HepG2 (cell line): ENCODE measurements around the gene VPS50. TPM values are rescaled to one million over a fixed set of nuclear protein-coding genes. Genes with fewer than 3 reads are reported as not detected.

Source experiments
- ADNP ChIP-seq: sonication (generic); formaldehyde crosslinking; IDR thresholded peaks from 2 replicates; pipeline ENCODE4 v1.4.0; 2020; ENCODE audit warnings: missing genetic modification reagents
- BORCS8-MEF2B ChIP-seq: sonication (generic); formaldehyde crosslinking; IDR thresholded peaks from 2 replicates; pipeline ENCODE4 v1.8.0; 2022; ENCODE audit warnings: mild to moderate bottlenecking, missing genetic modification reagents
- FOXP1 ChIP-seq, 2 experiments: fragments of 450-650 bp in 1 of 2; IDR thresholded peaks; 2 replicates each; pipeline ENCODE4 v1.6.1; 2017 to 2018; ENCODE audit warnings: antibody characterized with exemption in 1 of 2
- HMG20B ChIP-seq: conservative IDR thresholded peaks from 2 replicates; pipeline ENCODE4 v1.6.1; 2016; ENCODE audit warnings: missing genetic modification reagents, missing compliant biosample characterization
- MEF2D ChIP-seq: sonication (generic); formaldehyde crosslinking; IDR thresholded peaks from 2 replicates; pipeline ENCODE4 v1.5.1; 2020; ENCODE audit warnings: mild to moderate bottlenecking, missing genetic modification reagents
- MXD4 ChIP-seq: IDR thresholded peaks from 2 replicates; pipeline ENCODE4 v1.6.1; 2016; ENCODE audit warnings: mild to moderate bottlenecking, missing biosample characterization, missing genetic modification reagents
- NFE2L1 ChIP-seq: sonication (generic); formaldehyde crosslinking; IDR thresholded peaks from 2 replicates; pipeline ENCODE4 v1.4.0; 2020; ENCODE audit warnings: missing genetic modification reagents, mild to moderate bottlenecking, borderline replicate concordance
- NPAS2 ChIP-seq: sonication (generic); formaldehyde crosslinking; IDR thresholded peaks from 2 replicates; pipeline ENCODE4 v1.8.0; 2022; ENCODE audit warnings: mild to moderate bottlenecking, missing genetic modification reagents, borderline replicate concordance
- PHF20 ChIP-seq: sonication (generic); formaldehyde crosslinking; IDR thresholded peaks from 2 replicates; pipeline ENCODE4 v1.5.0; 2020; ENCODE audit warnings: mild to moderate bottlenecking, missing genetic modification reagents
- PLRG1 ChIP-seq: fragments of 450-650 bp; conservative IDR thresholded peaks from 2 replicates; pipeline ENCODE4 v1.6.1; 2016
- RFXANK ChIP-seq: IDR thresholded peaks from 2 replicates; pipeline ENCODE4 v1.6.1; 2016
- SKIL ChIP-seq: sonication (generic); formaldehyde crosslinking; IDR thresholded peaks from 2 replicates; pipeline ENCODE4 v1.8.0; 2022; ENCODE audit warnings: missing genetic modification reagents, mild to moderate bottlenecking, moderate library complexity, borderline replicate concordance
- SNRNP70 ChIP-seq: fragments of 200-400 bp; formaldehyde crosslinking; IDR thresholded peaks from 2 replicates; pipeline ENCODE4 v1.6.1; 2017; ENCODE audit warnings: mild to moderate bottlenecking, low read depth, low read length, moderate library complexity
- SOX5 ChIP-seq: IDR thresholded peaks from 2 replicates; pipeline ENCODE4 v1.6.1; 2016; ENCODE audit warnings: borderline replicate concordance
- YEATS2 ChIP-seq: sonication (generic); formaldehyde crosslinking; IDR thresholded peaks from 2 replicates; pipeline ENCODE4 v1.4.0; 2020; ENCODE audit warnings: missing genetic modification reagents, borderline replicate concordance
- ZNF292 ChIP-seq: sonication (generic); formaldehyde crosslinking; IDR thresholded peaks from 2 replicates; pipeline ENCODE4 v1.8.1; 2022; ENCODE audit warnings: mild to moderate bottlenecking, low read depth, missing genetic modification reagents, borderline replicate concordance
- ZNF496 ChIP-seq: sonication (generic); formaldehyde crosslinking; IDR thresholded peaks from 2 replicates; pipeline ENCODE4 v1.8.1; 2023; ENCODE audit warnings: mild to moderate bottlenecking, moderate library complexity, missing genetic modification reagents; ENCODE audit not compliant: insufficient replicate concordance
- ZNF619 ChIP-seq: sonication (generic); formaldehyde crosslinking; IDR thresholded peaks from 2 replicates; pipeline ENCODE4 v1.4.0; 2020; ENCODE audit warnings: mild to moderate bottlenecking, missing genetic modification reagents
- ZNF740 ChIP-seq: sonication (generic); formaldehyde crosslinking; IDR thresholded peaks from 2 replicates; pipeline ENCODE4 v1.4.0; 2020; ENCODE audit warnings: missing genetic modification reagents
- ZNF883 ChIP-seq: sonication (generic); formaldehyde crosslinking; IDR thresholded peaks from 2 replicates; pipeline ENCODE4 v1.5.1; 2020; ENCODE audit warnings: mild to moderate bottlenecking, missing genetic modification reagents; ENCODE audit errors: not compliant biosample characterization
- polyA plus RNA-seq, 8 experiments: library from polyadenylated mRNA; depleted of rRNA in 3 of 8; stranded (reverse) in 7 of 8; unstranded in 1 of 8; fragments of >200 nt; fragmentation: Illumina TruSeq in 4 of 8; extraction: Trizol in 4 of 8; gene quantifications; 2 replicates each; pipeline versions ENCODE4 v1.2.1 to v1.2.3, GENCODE V29; 2011 to 2016; ENCODE audit warnings: low read depth in 4 of 8, missing spikeins in 1 of 8, mixed read lengths in 1 of 8; ENCODE audit not compliant: insufficient read depth in 1 of 8
- total RNA-seq, 5 experiments: library from RNA; depleted of rRNA; stranded (reverse); fragments of >200 nt; fragmentation: Illumina TruSeq; extraction: Trizol; gene quantifications; 2 replicates each; pipeline ENCODE4 v1.2.3, GENCODE V29; 2016; ENCODE audit warnings: low read depth in 1 of 5
- TF ChIP-seq, protein P1 (sequence below): sonication (generic); formaldehyde crosslinking; IDR thresholded peaks from 2 replicates; pipeline ENCODE4 v1.4.0; 2020; ENCODE audit warnings: missing genetic modification reagents
- TF ChIP-seq, protein P2 (sequence below): sonication (generic); formaldehyde crosslinking; conservative IDR thresholded peaks from 2 replicates; pipeline ENCODE4 v1.8.0; 2022; ENCODE audit warnings: mild to moderate bottlenecking, moderate library complexity, missing genetic modification reagents
- TF ChIP-seq, protein P3 (sequence below): sonication (generic); formaldehyde crosslinking; IDR thresholded peaks from 2 replicates; pipeline ENCODE4 v1.9.0; 2022; ENCODE audit warnings: missing genetic modification reagents, mild to moderate bottlenecking, borderline replicate concordance

VPS50 gene
- total and polyA plus RNA-seq, 2 of the 13 experiments (the other 11 are each of a cell fraction or from before 2014, with no cell fraction given), result 10.3 to 20.4 TPM

GRCh38 chr7:93231799-93232672 lies at the start of gene VPS50 (continued):
- TF ChIP-seq, protein P1, sequence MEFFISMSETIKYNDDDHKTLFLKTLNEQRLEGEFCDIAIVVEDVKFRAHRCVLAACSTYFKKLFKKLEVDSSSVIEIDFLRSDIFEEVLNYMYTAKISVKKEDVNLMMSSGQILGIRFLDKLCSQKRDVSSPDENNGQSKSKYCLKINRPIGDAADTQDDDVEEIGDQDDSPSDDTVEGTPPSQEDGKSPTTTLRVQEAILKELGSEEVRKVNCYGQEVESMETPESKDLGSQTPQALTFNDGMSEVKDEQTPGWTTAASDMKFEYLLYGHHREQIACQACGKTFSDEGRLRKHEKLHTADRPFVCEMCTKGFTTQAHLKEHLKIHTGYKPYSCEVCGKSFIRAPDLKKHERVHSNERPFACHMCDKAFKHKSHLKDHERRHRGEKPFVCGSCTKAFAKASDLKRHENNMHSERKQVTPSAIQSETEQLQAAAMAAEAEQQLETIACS (CRISPR knock-in tag), result no peak
- TF ChIP-seq ZNF740, result no peak
- no peak; the same call in 1 of the 2 replicates for TF ChIP-seq SOX5 (CRISPR knock-in tag)
- no peak for TF ChIP-seq NPAS2 (CRISPR knock-in tag)
- no peak for TF ChIP-seq ZNF619 (CRISPR knock-in tag)
- TF ChIP-seq NFE2L1 (CRISPR knock-in tag), result no peak
- peak; percentile 99 for TF ChIP-seq PHF20 (CRISPR knock-in tag)
- no peak for TF ChIP-seq HMG20B (CRISPR knock-in tag)
- TF ChIP-seq YEATS2, result peak; percentile 78; the same call in 1 of the 2 replicates
- no peak for TF ChIP-seq ADNP (CRISPR knock-in tag)
- peak; percentile 67 for TF ChIP-seq MXD4 (CRISPR knock-in tag)
- no peak for TF ChIP-seq BORCS8-MEF2B (CRISPR knock-in tag)
- TF ChIP-seq, protein P2, sequence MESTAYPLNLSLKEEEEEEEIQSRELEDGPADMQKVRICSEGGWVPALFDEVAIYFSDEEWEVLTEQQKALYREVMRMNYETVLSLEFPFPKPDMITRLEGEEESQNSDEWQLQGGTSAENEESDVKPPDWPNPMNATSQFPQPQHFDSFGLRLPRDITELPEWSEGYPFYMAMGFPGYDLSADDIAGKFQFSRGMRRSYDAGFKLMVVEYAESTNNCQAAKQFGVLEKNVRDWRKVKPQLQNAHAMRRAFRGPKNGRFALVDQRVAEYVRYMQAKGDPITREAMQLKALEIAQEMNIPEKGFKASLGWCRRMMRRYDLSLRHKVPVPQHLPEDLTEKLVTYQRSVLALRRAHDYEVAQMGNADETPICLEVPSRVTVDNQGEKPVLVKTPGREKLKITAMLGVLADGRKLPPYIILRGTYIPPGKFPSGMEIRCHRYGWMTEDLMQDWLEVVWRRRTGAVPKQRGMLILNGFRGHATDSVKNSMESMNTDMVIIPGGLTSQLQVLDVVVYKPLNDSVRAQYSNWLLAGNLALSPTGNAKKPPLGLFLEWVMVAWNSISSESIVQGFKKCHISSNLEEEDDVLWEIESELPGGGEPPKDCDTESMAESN (CRISPR knock-in tag), result no peak
- no peak for TF ChIP-seq MEF2D (CRISPR knock-in tag)
- no peak for TF ChIP-seq ZNF496 (CRISPR knock-in tag)
- TF ChIP-seq, protein P3, sequence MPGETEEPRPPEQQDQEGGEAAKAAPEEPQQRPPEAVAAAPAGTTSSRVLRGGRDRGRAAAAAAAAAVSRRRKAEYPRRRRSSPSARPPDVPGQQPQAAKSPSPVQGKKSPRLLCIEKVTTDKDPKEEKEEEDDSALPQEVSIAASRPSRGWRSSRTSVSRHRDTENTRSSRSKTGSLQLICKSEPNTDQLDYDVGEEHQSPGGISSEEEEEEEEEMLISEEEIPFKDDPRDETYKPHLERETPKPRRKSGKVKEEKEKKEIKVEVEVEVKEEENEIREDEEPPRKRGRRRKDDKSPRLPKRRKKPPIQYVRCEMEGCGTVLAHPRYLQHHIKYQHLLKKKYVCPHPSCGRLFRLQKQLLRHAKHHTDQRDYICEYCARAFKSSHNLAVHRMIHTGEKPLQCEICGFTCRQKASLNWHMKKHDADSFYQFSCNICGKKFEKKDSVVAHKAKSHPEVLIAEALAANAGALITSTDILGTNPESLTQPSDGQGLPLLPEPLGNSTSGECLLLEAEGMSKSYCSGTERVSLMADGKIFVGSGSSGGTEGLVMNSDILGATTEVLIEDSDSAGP (CRISPR knock-in tag), result no peak
- no peak for TF ChIP-seq FOXP1 (IDR thresholded peaks at IDR 0.05)
- no peak for TF ChIP-seq FOXP1 (CRISPR knock-in tag; IDR thresholded peaks at IDR 0.05)
- no peak for TF ChIP-seq RFXANK (CRISPR knock-in tag)
- no peak for TF ChIP-seq PLRG1
- no peak for TF ChIP-seq SNRNP70
- TF ChIP-seq ZNF292 (CRISPR knock-in tag), result 0 out of 2 replicates have a peak, but pooled peaks have one; percentile 30
- TF ChIP-seq ZNF883 (CRISPR knock-in tag), result no peak
- TF ChIP-seq SKIL (CRISPR knock-in tag), result no peak
